22Rv1 (cell line): ENCODE measurements around the gene PDZK1.

Experiments
- H3K27ac ChIP-seq: fragments of 450-650 bp; 2 replicates; pipeline ENCODE4 v1.5.1; 2017
- CTCF ChIP-seq: fragments of 450-650 bp; IDR thresholded peaks from 2 replicates; pipeline ENCODE4 v1.5.1; 2017; ENCODE audit warnings: mild to moderate bottlenecking
- ZFX ChIP-seq: fragments of 450-650 bp; IDR thresholded peaks from 2 replicates; pipeline ENCODE4 v1.6.1; 2017; ENCODE audit warnings: antibody characterized with exemption, borderline replicate concordance

The PDZK1 gene

GRCh38 chr1:145708063-145708462 lies 895 bp upstream of the PDZK1 start:
- H3K27ac ChIP-seq = no peak overlapping the region
- TF ChIP-seq CTCF (no peak), ZFX (no peak)

GRCh38 chr1:145706086-145706664 lies 993 bp downstream of the PDZK1 start:
- TF ChIP-seq CTCF = no peak
- TF ChIP-seq ZFX = no peak
- no peak overlapping the region for H3K27ac ChIP-seq

- H3K27ac ChIP-seq = no peak overlapping the region
- no peak for TF ChIP-seq CTCF
- no peak for TF ChIP-seq ZFX
Observed at GRCh38 chr1:145705622-145706021, 1.5 kb downstream of the PDZK1 start.

DNA sequence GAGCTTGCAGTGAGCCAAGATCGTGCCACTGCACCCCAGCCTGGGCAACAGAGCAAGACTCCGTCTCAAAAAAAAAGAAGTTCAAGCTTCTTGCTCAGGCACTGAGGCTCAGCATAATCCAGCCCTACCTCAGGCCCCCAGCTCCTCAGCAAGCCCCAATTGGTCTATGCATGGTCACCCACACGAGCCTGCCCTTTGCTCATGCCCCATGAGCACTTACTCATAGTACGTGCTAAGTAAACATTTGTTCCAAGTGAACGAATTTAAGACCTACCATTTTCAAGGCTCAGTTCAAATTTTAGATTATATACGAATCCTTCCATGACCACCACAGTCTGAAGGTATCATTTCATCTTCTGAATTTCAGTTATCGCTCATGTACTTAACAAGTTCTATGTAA lies 4.3 kb downstream of the PDZK1 start:
- no peak for TF ChIP-seq CTCF
- no peak for TF ChIP-seq ZFX
- H3K27ac ChIP-seq = no peak overlapping the region

DNA sequence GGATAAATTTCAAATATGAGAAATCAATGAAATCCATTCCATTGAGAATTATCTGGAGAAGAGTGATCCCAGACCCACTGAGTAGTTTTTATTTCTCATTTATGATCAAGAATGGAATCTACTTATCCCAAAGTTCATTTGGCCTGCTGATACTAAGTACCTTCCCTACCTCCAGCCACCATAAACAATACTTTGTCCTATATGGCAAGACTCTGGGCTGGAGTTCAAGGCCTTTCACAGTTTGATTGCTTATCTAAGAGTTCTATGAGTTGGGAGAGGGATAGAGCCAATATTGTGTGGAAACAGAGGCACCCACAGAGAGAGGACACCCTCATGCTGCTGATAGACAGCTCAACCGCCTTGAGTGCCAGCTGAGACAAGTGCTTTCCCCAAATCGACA lies 5.1 kb downstream of the PDZK1 start:
- no peak overlapping the region for H3K27ac ChIP-seq
- TF ChIP-seq ZFX = no peak
- no peak for TF ChIP-seq CTCF

DNA sequence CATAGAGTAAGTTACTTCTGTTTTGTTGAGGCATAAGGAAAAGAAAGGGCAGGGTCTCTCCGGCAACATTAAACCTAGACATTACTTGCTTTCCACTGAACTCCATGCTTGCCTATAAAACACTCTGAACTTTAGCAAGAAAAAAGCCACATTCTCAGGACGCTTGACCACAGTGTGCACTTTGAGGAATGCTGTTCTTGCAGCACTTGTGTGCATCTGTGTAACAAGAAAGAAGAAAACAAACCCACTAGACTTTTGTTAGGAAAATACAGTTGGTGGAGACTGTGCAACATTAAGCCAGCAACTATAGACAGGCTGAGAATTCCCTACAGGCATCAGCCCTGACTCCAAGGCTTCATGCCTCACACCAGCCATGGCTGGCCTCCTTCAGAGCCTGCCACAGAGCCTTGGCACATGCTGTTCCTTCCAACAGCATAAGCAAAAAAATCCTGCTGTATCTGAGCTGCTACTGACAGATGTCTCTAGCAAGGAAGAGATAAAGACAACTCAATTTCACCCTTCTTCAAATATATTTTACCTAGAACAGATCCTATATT lies 5.8 kb downstream of the PDZK1 start:
- H3K27ac ChIP-seq = no peak overlapping the region
- TF ChIP-seq CTCF (no peak), ZFX (no peak)

GRCh38 chr1:145696630-145696960 lies 10.6 kb downstream of the PDZK1 start:
- no peak for TF ChIP-seq CTCF
- TF ChIP-seq ZFX = no peak
- H3K27ac ChIP-seq = no peak overlapping the region
